Activated CD8-positive, alpha-beta memory T cell treated with anti-CD3 and anti-CD28 coated beads, Interleukin-2, amount 10 ng/mL, durations not matched to agents 7 days and 5 days (primary cell): ENCODE data around the gene SBSN. TPM values are rescaled to one million over a fixed set of nuclear protein-coding genes. Genes with fewer than 3 reads are reported as not detected.

ENCODE experiments used
- ATAC-seq: fragments of 150-1000 bp; cut with Tn5 transposase; one replicate; pipeline ENCODE4 v1.10.0; 2021; ENCODE audit warnings: moderate library complexity
- CTCF ChIA-PET: fragments of 350-600 bp; sonication (Branson Sonifier 250); formaldehyde crosslinking; loops from one replicate; lab custom pipeline; 2021; ENCODE audit warnings: antibody characterized with exemption; lab: Charles Lee
- DNase-seq: peaks from one replicate; pipeline ENCODE4 v3.0.0-alpha.2; 2020
- H3K27ac Mint-ChIP-seq: one replicate; pipeline ENCODE4 v1.8.0; 2021; ENCODE audit warnings: mild to moderate bottlenecking, mixed read lengths
- H3K27me3 Mint-ChIP-seq: one replicate; pipeline ENCODE4 v1.8.0; 2021; ENCODE audit warnings: mixed read lengths
- H3K36me3 Mint-ChIP-seq: one replicate; pipeline ENCODE4 v1.8.0; 2021; ENCODE audit warnings: mild to moderate bottlenecking, mixed read lengths
- H3K4me1 Mint-ChIP-seq: one replicate; pipeline ENCODE4 v1.8.0; 2021; ENCODE audit warnings: mixed read lengths
- H3K4me3 Mint-ChIP-seq: one replicate; pipeline ENCODE4 v1.8.0; 2021; ENCODE audit warnings: mild to moderate bottlenecking, moderate library complexity, mixed read lengths
- H3K9me3 Mint-ChIP-seq: one replicate; pipeline ENCODE4 v1.8.0; 2022; ENCODE audit warnings: low read depth, mixed read lengths
- total RNA-seq, 2 experiments: library from RNA; stranded (reverse); gene quantifications; one replicate each; pipeline ENCODE4 v1.2.3, GENCODE V29; 2021

The SBSN gene, protein sequence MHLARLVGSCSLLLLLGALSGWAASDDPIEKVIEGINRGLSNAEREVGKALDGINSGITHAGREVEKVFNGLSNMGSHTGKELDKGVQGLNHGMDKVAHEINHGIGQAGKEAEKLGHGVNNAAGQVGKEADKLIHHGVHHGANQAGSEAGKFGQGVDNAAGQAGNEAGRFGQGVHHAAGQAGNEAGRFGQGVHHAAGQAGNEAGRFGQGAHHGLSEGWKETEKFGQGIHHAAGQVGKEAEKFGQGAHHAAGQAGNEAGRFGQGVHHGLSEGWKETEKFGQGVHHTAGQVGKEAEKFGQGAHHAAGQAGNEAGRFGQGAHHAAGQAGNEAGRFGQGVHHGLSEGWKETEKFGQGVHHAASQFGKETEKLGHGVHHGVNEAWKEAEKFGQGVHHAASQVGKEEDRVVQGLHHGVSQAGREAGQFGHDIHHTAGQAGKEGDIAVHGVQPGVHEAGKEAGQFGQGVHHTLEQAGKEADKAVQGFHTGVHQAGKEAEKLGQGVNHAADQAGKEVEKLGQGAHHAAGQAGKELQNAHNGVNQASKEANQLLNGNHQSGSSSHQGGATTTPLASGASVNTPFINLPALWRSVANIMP
- not detected for total RNA-seq

DNA sequence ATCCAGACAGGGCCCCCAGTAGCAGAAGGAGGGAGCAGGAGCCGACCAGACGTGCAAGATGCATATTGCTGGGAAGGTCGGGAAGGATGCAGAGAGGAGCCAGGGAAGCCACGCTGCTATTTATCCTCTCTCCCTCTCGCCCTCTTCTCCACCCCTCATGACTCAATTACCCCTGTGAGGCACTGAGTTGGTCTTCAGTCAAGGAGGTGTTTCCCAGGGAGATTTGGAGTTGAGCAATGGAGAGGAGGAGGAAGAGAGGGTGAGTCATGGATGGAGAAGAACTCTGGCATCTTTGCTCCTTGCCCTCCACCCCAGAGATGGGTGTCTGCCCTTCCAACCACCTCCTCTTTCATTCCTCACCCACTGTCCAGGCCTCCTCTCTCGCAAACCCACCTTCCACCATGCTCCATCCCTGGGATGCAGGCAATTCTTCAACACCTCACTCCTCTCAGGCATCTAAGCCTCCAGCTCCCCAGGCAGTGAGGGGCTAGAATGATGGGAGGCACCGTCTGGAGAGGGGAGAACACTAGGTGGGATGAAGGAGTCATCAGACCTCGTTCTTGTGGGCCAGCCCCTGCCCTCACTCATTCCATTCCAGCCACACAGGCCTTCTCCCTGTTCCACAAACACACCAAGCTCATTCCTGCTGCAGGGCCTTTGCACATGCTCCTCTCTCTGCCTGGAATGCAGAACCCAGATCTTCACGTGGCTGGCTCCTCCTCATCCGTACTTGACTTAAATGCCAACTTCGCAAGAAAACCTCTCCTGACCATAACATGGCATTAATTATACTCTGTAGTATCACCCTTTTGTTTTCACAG, at the start of gene SBSN:
Gene SBSN, minus strand, starts transcription at position 94 of the 821 bp plus-strand sequence. Its CDS starts 30 bp downstream, at position 64.
- no peaks in the 10 kb centered on the region for H3K36me3 Mint-ChIP-seq
- CTCF ChIA-PET: no interaction called here
- ATAC-seq (no peak), DNase-seq (no peak)
- no peaks in the 10 kb centered on the region for H3K9me3 Mint-ChIP-seq
- H3K27me3 Mint-ChIP-seq: peaks cover 39% of the 10 kb centered on the region
- no peak within 1 kb of the TSS for H3K27ac Mint-ChIP-seq
- H3K4me1 Mint-ChIP-seq: no peaks in the 10 kb centered on the region
- no peak within 1 kb of the TSS for H3K4me3 Mint-ChIP-seq

DNA sequence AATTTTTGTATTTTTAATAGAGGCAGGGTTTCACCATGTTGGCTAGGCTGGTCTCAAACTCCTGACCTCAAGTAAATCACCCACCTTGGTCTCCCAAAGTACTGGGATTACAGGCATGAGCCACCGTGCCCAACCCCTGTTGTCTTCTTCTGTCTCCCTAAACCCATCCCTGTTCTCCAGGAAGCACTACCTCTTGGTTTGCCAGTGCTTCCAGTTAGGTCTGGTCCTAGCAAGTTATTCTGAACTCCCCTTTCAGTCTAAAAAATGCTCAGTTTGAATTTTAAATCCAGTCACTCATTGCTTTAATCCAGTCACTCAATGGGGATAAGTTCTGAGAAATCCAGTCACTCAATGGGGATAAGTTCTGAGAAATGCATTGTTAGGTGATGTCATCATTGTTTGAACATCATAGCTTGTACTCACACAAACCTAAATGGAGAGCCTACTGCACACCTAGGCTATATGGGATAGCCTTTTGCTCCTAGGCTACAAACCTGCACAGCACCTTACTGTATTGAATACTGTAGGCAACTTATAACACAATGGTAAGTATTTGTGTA, 43.4 kb upstream of the SBSN start:
- no peak for ATAC-seq
- CTCF ChIA-PET: interaction anchor here (0.6 kb wide), 1 partner anchor 37 kb away, joined by 3 read pairs; no protein-coding TSS in a partner anchor
- Mint-ChIP-seq H3K27ac (no peak overlapping the region), H3K4me1 (peaks cover 2% of the 10 kb centered on the region), H3K27me3 (peaks cover 22% of the 10 kb centered on the region), H3K4me3 (no peak overlapping the region), H3K36me3 (no peaks in the 10 kb centered on the region), H3K9me3 (peaks cover 12% of the 10 kb centered on the region)
- DNase-seq: no peak

DNA sequence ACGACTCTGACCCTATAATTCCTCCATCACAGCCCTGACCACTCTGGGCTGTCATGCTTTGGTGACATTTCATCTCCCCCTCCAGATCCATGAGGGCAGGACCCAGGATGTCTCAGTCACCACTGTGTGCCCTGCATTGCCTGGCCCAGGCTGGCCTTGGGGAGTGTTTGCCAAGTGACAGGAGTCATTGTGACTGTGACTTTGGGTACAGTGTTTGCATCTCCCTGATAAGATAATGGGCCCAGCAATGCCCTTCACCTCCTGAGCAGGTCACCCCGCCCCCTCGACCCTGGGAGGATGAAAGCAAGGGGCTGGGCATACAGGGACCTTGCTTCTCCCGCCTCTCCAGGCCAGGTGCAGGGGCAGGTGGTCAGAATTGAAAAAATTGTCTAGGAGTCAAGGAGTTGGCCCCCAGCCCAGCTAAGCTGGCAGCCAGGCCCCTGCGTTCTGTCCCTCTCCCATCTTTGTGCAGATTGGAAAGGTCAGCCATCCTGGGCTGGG, 41.2 kb upstream of the SBSN start:
- H3K27ac Mint-ChIP-seq: no peak overlapping the region
- DNase-seq: no peak
- CTCF ChIA-PET: no interaction called here
- no peak overlapping the region for H3K4me3 Mint-ChIP-seq
- H3K9me3 Mint-ChIP-seq: no peaks in the 10 kb centered on the region
- peaks cover 2% of the 10 kb centered on the region for H3K4me1 Mint-ChIP-seq
- peaks cover 22% of the 10 kb centered on the region for H3K27me3 Mint-ChIP-seq
- no peaks in the 10 kb centered on the region for H3K36me3 Mint-ChIP-seq
- no peak for ATAC-seq

DNA sequence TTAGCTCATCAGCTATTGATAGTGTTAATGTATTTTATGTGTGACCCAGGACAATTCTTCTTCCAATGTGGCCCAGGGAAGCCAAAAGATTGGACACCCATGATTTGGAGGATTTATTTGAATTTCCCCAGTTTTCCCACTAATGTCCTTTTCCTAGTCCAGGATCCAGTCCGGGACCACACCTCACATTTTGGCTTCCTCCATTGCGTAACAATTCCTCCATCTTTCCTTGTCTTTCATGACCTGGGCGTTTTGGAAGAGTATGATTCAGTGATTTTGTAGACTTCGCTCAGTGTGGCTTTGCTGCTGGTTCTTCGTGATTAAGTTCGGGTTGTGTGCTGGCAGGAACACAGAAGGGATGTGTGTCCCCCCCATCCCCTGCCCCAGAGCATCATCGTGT, 38.6 kb upstream of the SBSN start:
- Mint-ChIP-seq H3K4me1 (peaks cover 2% of the 10 kb centered on the region), H3K36me3 (no peaks in the 10 kb centered on the region), H3K4me3 (no peak overlapping the region), H3K9me3 (no peaks in the 10 kb centered on the region), H3K27me3 (peaks cover 14% of the 10 kb centered on the region), H3K27ac (no peak overlapping the region)
- DNase-seq (no peak), ATAC-seq (no peak)
- CTCF ChIA-PET: interaction anchor here (0.6 kb wide), 1 partner anchor 15 kb away, joined by 3 read pairs; no protein-coding TSS in a partner anchor

DNA sequence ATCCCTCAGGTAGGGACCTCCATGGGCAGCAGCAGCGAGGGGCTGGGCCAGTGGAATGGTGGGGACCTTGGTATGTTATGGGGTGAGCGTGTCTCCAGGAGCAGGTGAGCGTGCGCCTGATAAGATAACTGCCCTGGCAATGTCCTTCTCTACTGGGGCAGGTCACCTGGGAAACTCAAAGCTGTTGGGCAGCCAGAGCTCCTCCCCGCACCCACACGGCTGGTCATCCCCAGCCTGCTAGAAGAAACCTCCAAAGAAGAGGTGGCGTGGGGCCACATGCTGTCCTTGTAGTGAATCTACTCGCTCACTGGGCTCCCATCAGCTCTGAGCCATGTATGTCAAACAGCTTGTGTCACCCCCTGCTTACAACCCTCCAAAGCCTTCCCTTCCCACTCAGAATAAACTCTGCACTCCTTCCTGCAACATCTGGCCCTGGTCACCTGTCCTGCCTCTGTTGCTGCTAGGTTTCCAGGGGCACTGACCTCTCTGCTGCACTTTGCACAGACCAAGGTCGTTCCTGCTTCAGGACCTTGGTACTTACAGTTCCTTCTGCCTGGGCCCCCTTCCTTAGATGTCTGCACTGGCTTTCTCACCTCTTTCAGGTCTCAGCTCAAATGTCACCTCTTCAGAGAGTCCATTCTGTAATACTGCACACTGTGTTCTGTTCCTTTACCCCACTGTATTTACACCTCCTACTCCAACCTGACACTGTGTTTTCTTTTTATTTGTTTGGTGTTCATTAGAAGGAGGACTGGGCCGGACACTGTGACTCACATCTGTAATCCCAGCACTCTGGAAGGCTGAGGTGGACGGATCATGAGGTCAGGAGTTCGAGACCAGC, 37.1 kb upstream of the SBSN start:
- Mint-ChIP-seq H3K27ac (no peak overlapping the region), H3K9me3 (no peaks in the 10 kb centered on the region), H3K27me3 (peaks cover 14% of the 10 kb centered on the region), H3K4me1 (no peaks in the 10 kb centered on the region), H3K4me3 (no peak overlapping the region), H3K36me3 (no peaks in the 10 kb centered on the region)
- CTCF ChIA-PET: interaction anchor here (0.7 to 2.1 kb wide), 2 partner anchors 17 to 55 kb away, joined by 3 to 9 read pairs; no protein-coding TSS in a partner anchor
- ATAC-seq (no peak), DNase-seq (no peak)

DNA sequence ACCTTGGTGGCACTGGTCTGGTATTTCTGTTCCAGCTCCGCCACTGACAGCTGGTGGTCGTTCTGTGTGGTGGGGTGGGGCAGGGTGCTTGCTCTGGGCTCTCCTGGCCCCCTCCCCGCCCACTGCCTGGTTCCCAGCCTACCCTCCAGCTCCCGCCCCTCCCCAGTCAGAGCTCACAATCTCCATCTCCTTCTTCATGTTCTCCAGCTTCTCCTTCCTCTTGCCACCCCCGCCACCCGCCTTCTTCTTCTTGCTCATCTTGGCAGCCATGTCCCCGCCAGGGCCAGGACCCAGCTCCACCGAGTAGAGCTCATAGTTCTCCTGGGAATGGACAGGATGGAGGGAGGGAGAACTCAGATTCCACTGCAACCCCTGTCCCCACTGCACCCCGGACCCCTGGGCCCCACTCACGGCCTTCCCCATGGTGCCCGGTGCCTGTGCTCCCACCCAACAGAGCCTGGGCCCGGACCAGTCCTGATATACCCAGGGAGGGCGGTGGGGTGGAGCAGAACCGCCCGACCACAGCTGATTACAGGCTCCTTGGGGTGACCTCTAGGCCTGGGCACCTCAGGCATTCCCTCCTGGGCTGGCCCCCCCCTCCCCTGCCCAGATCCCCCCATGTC, 35.2 kb upstream of the SBSN start, which contains the start of gene ATP4A:
Gene ATP4A, minus strand, starts transcription at position 452 of the 623 bp plus-strand sequence. Its CDS starts 29 bp downstream, at position 423.
- Mint-ChIP-seq H3K27ac (no peak within 1 kb of the TSS), H3K27me3 (peaks cover 23% of the 10 kb centered on the region), H3K4me1 (peaks cover 2% of the 10 kb centered on the region), H3K36me3 (no peaks in the 10 kb centered on the region), H3K4me3 (no peak within 1 kb of the TSS), H3K9me3 (no peaks in the 10 kb centered on the region)
- CTCF ChIA-PET: no interaction called here
- DNase-seq: no peak
- ATAC-seq: no peak

DNA sequence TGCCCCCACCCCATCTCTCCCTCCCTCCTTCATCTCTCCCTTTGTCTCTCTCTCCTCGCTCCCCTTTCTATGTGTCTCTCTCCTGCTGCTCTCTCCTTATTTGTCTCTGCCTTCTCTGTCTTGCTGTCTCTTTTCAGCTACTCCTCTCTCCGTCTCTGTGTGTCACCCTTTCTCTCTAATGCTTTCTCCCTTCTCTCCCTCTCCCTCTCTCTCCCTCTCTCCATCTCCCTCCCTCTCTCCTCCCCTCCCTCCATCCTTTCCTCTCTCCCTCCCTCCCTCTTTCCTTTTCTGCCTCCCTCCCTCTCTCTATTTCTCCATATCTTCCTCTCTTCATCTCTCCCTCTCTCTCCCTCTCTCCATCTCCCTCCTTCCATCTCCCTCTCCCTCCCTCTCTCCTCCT, 34.7 kb upstream of the SBSN start:
- DNase-seq (no peak), ATAC-seq (no peak)
- H3K4me1 Mint-ChIP-seq: peaks cover 4% of the 10 kb centered on the region
- H3K36me3 Mint-ChIP-seq: no peaks in the 10 kb centered on the region
- CTCF ChIA-PET: no interaction called here
- H3K9me3 Mint-ChIP-seq: no peaks in the 10 kb centered on the region
- H3K27me3 Mint-ChIP-seq: peaks cover 23% of the 10 kb centered on the region
- no peak overlapping the region for H3K27ac Mint-ChIP-seq
- H3K4me3 Mint-ChIP-seq: no peak overlapping the region

DNA sequence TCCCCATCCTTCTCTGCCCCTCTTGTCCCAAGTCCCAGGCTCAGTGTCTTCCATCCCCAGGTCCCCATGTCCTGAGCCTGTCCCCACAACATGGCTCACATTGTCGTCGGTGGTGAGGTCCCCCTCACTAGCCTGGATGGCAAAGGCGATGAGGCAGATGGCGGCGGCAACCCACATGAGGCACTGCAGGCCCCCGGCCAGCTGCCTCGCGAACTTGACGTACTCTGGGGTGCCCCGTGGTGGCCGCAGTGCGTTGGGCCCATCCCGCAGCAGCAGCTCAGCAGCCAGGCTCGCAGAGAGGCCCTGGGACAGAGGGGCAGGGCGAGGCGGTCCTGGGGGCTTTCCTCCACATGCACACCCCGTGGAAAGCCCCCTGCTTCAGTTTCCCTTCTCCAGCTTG, 34.2 kb upstream of the SBSN start:
- Mint-ChIP-seq H3K4me1 (peaks cover 5% of the 10 kb centered on the region), H3K4me3 (no peak overlapping the region), H3K27me3 (peaks cover 23% of the 10 kb centered on the region), H3K9me3 (no peaks in the 10 kb centered on the region), H3K27ac (no peak overlapping the region), H3K36me3 (no peaks in the 10 kb centered on the region)
- DNase-seq (no peak), ATAC-seq (no peak)
- CTCF ChIA-PET: no interaction called here

DNA sequence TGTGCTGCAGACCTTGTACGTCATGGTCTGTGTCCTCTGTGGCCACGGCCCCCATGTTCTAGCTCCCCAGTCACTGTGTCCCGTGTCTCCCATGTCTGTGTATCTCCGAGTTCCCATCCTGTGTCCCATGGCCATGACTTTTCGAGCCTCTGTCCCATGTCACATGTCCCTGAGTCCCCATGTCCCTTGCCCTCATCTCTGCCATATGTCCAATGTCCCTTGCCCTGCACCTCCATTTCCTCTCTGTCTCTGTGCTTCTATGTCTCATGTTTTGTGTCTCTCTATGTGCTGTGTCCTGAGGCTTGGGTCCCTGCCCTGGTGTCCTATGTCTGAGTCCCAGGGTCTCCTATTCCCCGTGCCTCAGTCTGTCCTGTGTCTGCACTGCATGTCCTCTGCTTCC, 33.3 kb upstream of the SBSN start:
- peaks cover 27% of the 10 kb centered on the region for H3K27me3 Mint-ChIP-seq
- H3K4me3 Mint-ChIP-seq: no peak overlapping the region
- no peaks in the 10 kb centered on the region for H3K9me3 Mint-ChIP-seq
- CTCF ChIA-PET: no interaction called here
- no peak overlapping the region for H3K27ac Mint-ChIP-seq
- ATAC-seq: no peak
- peaks cover 8% of the 10 kb centered on the region for H3K4me1 Mint-ChIP-seq
- DNase-seq: no peak
- H3K36me3 Mint-ChIP-seq: no peaks in the 10 kb centered on the region

DNA sequence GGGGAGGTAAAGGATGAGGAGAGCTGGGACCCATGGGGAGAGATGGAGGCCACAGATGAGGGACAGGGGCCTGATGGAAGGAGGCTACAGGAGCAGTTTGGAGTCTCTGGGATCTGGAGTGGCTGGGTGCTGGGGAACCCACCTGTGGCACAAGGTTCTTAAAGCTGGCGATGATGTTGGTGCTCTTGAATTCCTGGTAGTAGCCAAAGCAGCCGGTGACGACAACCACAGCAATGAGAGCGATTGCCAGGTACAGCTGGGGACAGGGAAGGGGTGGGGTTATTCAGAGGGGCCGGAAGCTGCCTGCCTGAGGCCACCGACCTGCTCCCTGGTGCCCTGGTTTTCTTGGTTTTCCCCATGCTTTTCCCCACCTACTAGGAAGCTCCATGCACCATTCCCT, 32.6 kb upstream of the SBSN start:
- Mint-ChIP-seq H3K4me1 (peaks cover 8% of the 10 kb centered on the region), H3K4me3 (no peak overlapping the region), H3K36me3 (no peaks in the 10 kb centered on the region), H3K9me3 (no peaks in the 10 kb centered on the region), H3K27ac (no peak overlapping the region), H3K27me3 (peaks cover 30% of the 10 kb centered on the region)
- DNase-seq (no peak), ATAC-seq (no peak)
- CTCF ChIA-PET: no interaction called here

DNA sequence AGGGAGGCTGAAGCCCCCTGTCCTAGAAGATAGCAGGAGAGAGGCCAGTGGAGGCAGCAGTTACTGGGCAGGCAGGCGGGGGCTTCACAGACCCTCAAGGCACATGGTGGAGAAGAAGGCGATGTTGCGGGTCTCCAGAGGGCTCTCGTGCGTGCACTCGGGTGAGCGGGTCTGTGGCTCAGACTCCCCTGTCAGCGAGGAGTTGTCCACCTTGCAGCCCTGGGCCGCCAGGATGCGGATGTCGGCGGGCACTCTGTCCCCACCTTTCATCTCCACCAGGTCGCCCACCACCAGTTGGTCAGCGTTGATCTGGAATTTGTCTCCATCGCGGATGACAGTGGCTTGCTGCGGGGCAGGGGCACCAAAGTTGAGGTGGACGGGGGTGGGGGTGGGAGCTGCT, 32.2 kb upstream of the SBSN start:
- CTCF ChIA-PET: no interaction called here
- Mint-ChIP-seq H3K4me1 (peaks cover 8% of the 10 kb centered on the region), H3K9me3 (no peaks in the 10 kb centered on the region), H3K27ac (no peak overlapping the region), H3K27me3 (peaks cover 30% of the 10 kb centered on the region), H3K36me3 (no peaks in the 10 kb centered on the region), H3K4me3 (no peak overlapping the region)
- no peak for DNase-seq
- no peak for ATAC-seq

DNA sequence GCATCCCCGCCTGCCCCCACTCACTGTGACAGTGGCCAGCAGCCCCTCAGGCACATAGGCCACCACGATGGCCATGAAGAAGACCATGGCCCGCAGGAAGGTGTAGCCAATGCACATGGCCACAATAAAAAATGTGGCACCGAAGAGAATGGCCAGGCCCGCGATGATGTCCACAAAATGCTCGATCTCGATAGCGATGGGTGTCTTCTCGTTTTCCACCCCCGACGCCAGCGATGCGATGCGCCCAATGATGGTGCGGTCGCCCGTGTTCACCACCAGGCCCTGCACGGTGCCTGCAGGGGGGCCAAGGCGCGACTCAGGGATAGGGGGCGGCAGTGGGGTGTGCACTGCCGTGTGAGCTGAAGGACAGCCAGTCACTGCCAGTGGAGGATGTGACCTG, 31.7 kb upstream of the SBSN start:
- Mint-ChIP-seq H3K27ac (no peak overlapping the region), H3K9me3 (no peaks in the 10 kb centered on the region), H3K27me3 (peaks cover 30% of the 10 kb centered on the region), H3K4me3 (no peak overlapping the region), H3K4me1 (peaks cover 8% of the 10 kb centered on the region), H3K36me3 (no peaks in the 10 kb centered on the region)
- CTCF ChIA-PET: no interaction called here
- DNase-seq (no peak), ATAC-seq (no peak)
